Activated T-helper 1 cell treated with anti-CD3 and anti-CD28 coated beads, Interleukin-12 subunit alpha, Interleukin-12 subunit beta, Interleukin-2, Interleukin-4 antibody, amounts not matched to agents 30 ng/mL and 10 ng/mL and 1 ng/mL, durations not matched to agents 14 hours and 24 hours and 36 hours (primary cell): Measurements from ENCODE around the gene SPATA20. TPM values are rescaled to one million over a fixed set of nuclear protein-coding genes. Genes with fewer than 3 reads are reported as not detected.

ENCODE experiments used
- DNase-seq: peaks from one replicate; pipeline ENCODE4 v3.0.0; 2021; ENCODE audit warnings: low spot score
- H3K27ac Mint-ChIP-seq: one replicate; pipeline ENCODE4 v1.8.0; 2021; ENCODE audit warnings: mild to moderate bottlenecking, mixed read lengths
- H3K27me3 Mint-ChIP-seq: one replicate; pipeline ENCODE4 v1.8.0; 2022; ENCODE audit warnings: mild to moderate bottlenecking, moderate library complexity, mixed read lengths; ENCODE audit not compliant: insufficient read depth
- H3K36me3 Mint-ChIP-seq: one replicate; pipeline ENCODE4 v1.8.0; 2021; ENCODE audit warnings: low read depth, mixed read lengths
- H3K4me1 Mint-ChIP-seq: one replicate; pipeline ENCODE4 v1.8.0; 2021; ENCODE audit warnings: low read depth, mixed read lengths
- H3K4me3 Mint-ChIP-seq: one replicate; pipeline ENCODE4 v1.8.0; 2021; ENCODE audit warnings: mild to moderate bottlenecking, moderate library complexity, mixed read lengths
- H3K9me3 Mint-ChIP-seq: one replicate; pipeline ENCODE4 v1.8.0; 2021; ENCODE audit warnings: mixed read lengths
- intact Hi-C: fragments of 100-400 bp; cut with micrococcal nuclease; formaldehyde crosslinking; loops from one replicate; pipeline ENCODE4 v1.15.1; 2024
- total RNA-seq: library from RNA; stranded (reverse); gene quantifications from 2 replicates; pipeline ENCODE4 v1.2.3, GENCODE V29; 2022

SPATA20 gene
- total RNA-seq, 1 donor from 2014 or later: 20.5 TPM

DNA sequence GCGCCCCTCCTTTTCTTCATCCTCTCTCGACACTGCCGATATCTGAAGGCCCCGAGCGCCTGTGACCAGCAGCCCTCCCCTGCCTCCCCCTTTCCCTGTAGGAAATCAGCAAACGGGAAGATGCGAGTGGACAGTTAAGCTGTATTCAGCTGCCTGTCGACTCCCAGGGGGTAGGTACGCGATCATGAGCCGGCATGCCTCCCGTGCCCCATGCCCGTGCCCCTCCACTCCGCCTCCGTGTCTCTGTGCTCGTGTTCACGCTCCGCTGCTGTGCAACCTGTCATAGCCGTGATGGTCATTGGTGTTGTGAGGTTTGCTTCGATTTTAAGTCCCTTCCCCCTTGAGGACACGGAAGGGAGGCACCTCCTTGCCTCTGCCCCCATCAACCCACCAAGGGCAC, 47.9 kb downstream of the SPATA20 start:
- H3K4me1 Mint-ChIP-seq: no peaks in the 10 kb centered on the region
- DNase-seq: no peak
- no peak overlapping the region for H3K27ac Mint-ChIP-seq
- no peaks in the 10 kb centered on the region for H3K9me3 Mint-ChIP-seq
- intact Hi-C loops: no loop called here
- peaks cover 3% of the 10 kb centered on the region for H3K27me3 Mint-ChIP-seq
- no peak overlapping the region for H3K4me3 Mint-ChIP-seq
- no peaks in the 10 kb centered on the region for H3K36me3 Mint-ChIP-seq

DNA sequence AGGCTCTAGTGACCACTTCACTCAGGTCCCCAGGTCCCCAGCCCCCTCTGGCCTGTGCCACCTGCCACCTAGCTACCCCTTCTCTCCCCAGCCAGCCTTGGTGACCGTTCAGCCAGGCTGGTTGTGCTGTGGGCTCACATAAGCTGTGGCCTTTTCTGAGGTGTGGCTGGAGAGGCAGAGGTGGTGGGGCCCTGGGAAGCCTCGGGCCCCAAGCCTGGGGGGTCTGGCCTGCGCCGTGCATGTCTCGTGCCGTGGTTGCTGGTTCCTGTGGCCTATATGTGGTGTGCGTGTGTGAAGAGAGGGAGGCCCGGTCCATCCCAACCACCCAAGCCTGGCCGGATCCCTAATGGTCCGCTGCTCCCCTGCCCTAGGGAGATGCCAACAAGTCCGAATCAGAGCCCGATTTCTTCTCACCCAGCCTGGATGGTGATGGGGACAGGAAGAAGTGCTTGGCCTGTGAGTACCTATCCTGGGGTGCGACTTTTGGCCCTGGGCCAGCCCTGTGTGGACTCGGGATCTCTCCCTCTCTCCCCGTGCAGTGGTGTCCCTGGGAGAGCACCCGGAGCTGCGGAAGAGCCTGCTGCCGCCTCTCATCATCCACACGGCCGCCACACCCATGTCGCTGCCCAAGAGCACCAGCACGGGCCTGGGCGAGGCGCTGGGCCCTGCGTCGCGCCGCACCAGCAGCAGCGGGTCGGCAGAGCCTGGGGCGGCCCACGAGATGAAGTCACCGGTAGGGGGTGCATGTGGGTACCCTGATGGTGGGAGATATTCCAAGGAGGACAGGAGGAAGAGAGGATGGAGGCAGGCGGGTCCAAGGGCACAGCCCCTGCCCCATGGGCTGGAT, 49.4 kb downstream of the SPATA20 start:
- H3K4me3 Mint-ChIP-seq: no peak overlapping the region
- no peaks in the 10 kb centered on the region for H3K36me3 Mint-ChIP-seq
- peaks cover 3% of the 10 kb centered on the region for H3K27me3 Mint-ChIP-seq
- no peak for DNase-seq
- H3K4me1 Mint-ChIP-seq: no peaks in the 10 kb centered on the region
- no peak overlapping the region for H3K27ac Mint-ChIP-seq
- no peaks in the 10 kb centered on the region for H3K9me3 Mint-ChIP-seq
- intact Hi-C loops: no loop called here

DNA sequence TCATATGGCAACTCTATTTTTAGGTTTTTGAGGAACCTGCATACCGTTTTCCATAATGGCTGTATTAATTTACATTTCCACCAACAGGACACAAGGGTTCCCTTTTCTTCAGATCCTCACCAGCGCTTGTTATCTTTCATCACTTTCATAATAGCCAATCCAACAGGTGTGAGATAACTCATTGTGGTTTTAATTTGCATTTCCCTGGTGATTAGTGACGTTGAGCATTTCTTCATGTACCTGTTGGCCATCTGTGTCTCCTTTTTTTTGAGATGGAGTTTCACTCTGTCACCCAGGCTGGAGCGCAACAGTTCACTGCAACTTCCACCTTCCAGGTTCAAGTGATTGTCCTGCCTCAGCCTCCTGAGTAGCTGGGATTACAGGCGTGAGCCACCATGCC, 51.5 kb downstream of the SPATA20 start:
- intact Hi-C loops: no loop called here
- H3K4me3 Mint-ChIP-seq: no peak overlapping the region
- no peaks in the 10 kb centered on the region for H3K36me3 Mint-ChIP-seq
- no peak for DNase-seq
- H3K9me3 Mint-ChIP-seq: no peaks in the 10 kb centered on the region
- H3K4me1 Mint-ChIP-seq: no peaks in the 10 kb centered on the region
- no peak overlapping the region for H3K27ac Mint-ChIP-seq
- H3K27me3 Mint-ChIP-seq: peaks cover 3% of the 10 kb centered on the region

DNA sequence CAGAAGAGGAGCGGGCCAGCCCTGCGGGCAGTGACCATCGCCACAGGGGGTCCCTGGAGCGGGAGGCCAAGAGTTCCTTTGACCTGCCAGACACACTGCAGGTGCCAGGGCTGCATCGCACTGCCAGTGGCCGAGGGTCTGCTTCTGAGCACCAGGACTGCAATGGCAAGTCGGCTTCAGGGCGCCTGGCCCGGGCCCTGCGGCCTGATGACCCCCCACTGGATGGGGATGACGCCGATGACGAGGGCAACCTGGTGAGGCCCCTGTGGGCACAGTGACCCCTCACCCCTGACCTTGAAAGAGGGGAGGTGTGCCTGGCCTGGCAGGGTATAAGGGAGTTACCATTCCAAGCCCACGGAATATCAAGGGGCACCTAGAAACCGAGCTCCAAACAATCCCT, 52.6 kb downstream of the SPATA20 start:
- Mint-ChIP-seq H3K36me3 (no peaks in the 10 kb centered on the region), H3K27me3 (no peaks in the 10 kb centered on the region), H3K27ac (no peak overlapping the region), H3K4me1 (no peaks in the 10 kb centered on the region), H3K9me3 (no peaks in the 10 kb centered on the region), H3K4me3 (no peak overlapping the region)
- intact Hi-C loops: no loop called here
- no peak for DNase-seq

DNA sequence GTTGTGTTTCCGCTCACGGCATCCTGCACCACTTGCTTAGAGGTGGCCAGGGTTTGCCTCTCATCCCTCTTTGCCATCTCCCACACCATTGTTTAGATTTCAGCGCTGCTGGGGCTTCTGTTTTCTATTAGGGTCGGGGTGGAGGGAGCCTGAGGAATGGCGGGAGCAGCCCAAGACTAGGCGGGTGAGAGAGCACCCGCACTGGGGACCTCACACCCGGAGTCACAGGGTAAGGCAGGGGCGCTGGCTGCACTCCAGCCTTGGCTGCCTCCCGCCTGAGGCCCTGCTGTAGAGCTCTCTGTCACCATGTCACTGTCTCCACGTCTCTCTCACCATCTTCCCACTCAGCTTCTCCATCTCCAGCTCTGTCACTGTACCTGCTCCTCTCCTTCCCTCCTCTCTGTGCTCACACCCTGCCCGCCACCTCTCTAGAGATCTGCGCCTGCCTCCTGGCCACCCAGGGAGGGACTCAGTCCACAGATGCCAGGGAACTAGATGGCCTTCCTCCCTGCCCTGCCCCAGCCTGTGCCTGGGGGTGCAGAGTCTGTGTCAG, 54.9 kb downstream of the SPATA20 start:
- H3K9me3 Mint-ChIP-seq: no peaks in the 10 kb centered on the region
- no peak overlapping the region for H3K27ac Mint-ChIP-seq
- DNase-seq: no peak
- intact Hi-C loops: no loop called here
- no peaks in the 10 kb centered on the region for H3K4me1 Mint-ChIP-seq
- no peaks in the 10 kb centered on the region for H3K36me3 Mint-ChIP-seq
- no peak overlapping the region for H3K4me3 Mint-ChIP-seq
- H3K27me3 Mint-ChIP-seq: peaks cover 5% of the 10 kb centered on the region

DNA sequence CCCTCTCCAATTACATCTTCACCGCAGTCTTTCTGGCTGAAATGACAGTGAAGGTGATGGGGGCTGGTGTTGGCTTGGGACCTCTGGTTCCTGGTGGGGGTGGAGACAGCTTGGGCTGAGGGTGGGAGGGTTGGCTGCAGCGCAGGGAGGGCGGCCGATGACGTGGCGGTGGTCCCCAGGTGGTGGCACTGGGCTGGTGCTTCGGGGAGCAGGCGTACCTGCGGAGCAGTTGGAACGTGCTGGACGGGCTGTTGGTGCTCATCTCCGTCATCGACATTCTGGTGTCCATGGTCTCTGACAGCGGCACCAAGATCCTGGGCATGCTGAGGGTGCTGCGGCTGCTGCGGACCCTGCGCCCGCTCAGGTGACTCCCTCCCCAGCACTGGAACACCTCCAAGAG, 55.9 kb downstream of the SPATA20 start:
- no peak for DNase-seq
- no peaks in the 10 kb centered on the region for H3K36me3 Mint-ChIP-seq
- intact Hi-C loops: no loop called here
- no peak overlapping the region for H3K4me3 Mint-ChIP-seq
- H3K27me3 Mint-ChIP-seq: peaks cover 11% of the 10 kb centered on the region
- H3K27ac Mint-ChIP-seq: no peak overlapping the region
- no peaks in the 10 kb centered on the region for H3K9me3 Mint-ChIP-seq
- H3K4me1 Mint-ChIP-seq: no peaks in the 10 kb centered on the region

DNA sequence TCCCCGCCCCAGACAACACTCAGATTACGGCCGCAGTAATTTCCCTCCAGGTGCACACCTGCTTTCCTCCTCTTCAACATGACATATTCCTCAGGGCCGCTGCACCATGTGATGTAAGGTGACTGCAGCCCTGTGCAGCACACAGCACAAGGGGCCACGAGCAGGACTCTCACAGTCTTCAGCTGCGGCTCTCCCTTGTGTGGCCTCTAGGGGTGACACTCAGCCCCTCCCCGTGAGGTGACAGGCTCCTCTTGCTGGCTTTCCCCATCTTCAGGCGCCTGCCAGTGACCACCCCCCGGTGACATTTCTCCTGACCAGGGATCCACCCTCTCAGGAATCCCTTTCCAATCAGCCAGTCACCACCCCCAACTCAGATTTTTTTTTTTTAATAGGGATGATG, 56.4 kb downstream of the SPATA20 start:
- Mint-ChIP-seq H3K36me3 (no peaks in the 10 kb centered on the region), H3K4me1 (no peaks in the 10 kb centered on the region), H3K27ac (no peak overlapping the region), H3K27me3 (peaks cover 11% of the 10 kb centered on the region), H3K4me3 (no peak overlapping the region), H3K9me3 (no peaks in the 10 kb centered on the region)
- intact Hi-C loops: no loop called here
- no peak for DNase-seq

DNA sequence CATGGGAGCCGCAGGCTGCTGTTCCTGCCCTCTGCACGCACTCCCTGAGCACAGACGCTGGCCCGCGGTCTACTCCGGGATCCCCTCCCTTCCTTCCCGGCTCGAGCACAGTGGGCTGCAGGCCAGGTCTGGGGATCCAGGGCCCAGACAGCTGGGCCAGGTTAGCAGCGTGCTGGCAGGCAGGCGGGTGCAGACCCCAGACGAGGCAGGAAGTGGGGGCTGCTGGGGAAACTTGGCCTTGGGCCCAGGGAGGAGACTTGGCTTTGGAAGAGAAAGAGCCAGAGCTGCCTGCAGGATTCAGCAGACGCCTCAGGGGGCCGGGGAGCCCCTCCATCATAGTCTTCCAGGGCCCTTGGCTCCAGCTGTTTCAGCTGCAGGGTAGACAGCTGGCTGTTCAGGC, 57.5 kb downstream of the SPATA20 start:
- Mint-ChIP-seq H3K36me3 (no peaks in the 10 kb centered on the region), H3K9me3 (no peaks in the 10 kb centered on the region), H3K4me3 (no peak overlapping the region), H3K27me3 (peaks cover 11% of the 10 kb centered on the region), H3K27ac (no peak overlapping the region), H3K4me1 (no peaks in the 10 kb centered on the region)
- no peak for DNase-seq
- intact Hi-C loops: no loop called here

DNA sequence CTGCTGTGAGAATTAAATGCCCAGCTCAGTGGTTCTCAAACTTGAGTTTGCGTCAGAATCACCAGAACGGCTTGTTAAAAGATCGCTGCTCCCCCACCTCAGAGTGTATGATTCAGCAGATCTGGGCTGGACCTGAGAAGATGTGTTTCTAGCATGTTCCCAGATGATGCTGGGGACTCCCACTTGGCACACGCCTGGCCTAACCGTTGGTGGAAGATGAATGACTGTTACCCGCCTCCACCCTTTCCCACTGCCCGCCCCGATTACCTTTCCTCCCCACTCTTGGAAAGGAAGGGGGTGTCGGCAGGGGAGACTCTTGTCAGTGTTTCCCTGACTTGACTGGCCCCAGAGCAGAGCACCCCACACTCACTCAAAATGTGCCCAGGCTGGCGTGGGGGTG, 58.5 kb downstream of the SPATA20 start:
- Mint-ChIP-seq H3K4me1 (no peaks in the 10 kb centered on the region), H3K36me3 (no peaks in the 10 kb centered on the region), H3K4me3 (no peak overlapping the region), H3K9me3 (no peaks in the 10 kb centered on the region), H3K27me3 (peaks cover 11% of the 10 kb centered on the region), H3K27ac (no peak overlapping the region)
- DNase-seq: no peak
- intact Hi-C loops: no loop called here

Other genes starting within 250 kb of the SPATA20 start
- gene XYLT2, start 201.0 kb upstream of the SPATA20 start, total RNA-seq: 63.0 and 63.9 TPM in 2 replicates
- gene MRPL27, start 174.0 kb upstream of the SPATA20 start, total RNA-seq: 73.4 and 78.7 TPM in 2 replicates
- gene EME1, start 173.9 kb upstream of the SPATA20 start, total RNA-seq: 27.7 and 32.9 TPM in 2 replicates
- gene LRRC59, start 149.7 kb upstream of the SPATA20 start, total RNA-seq: 113 and 116 TPM in 2 replicates
- 8.8 and 11.3 TPM in 2 replicates for gene ACSF2, start 121.0 kb upstream of the SPATA20 start, total RNA-seq
- gene CHAD, start 78.3 kb upstream of the SPATA20 start, total RNA-seq: not detected in 2 replicates
- 53.4 and 54.2 TPM in 2 replicates for gene RSAD1, start 68.3 kb upstream of the SPATA20 start, total RNA-seq
- 2.6 and 3.8 TPM in 2 replicates for gene MYCBPAP, start 38.7 kb upstream of the SPATA20 start, total RNA-seq
- not detected in 2 replicates for gene EPN3, start 14.4 kb upstream of the SPATA20 start, total RNA-seq
- gene CACNA1G, start 13.5 kb downstream of the SPATA20 start, total RNA-seq: 0.05 and 0.07 TPM in 2 replicates
- not detected in 2 replicates for gene ABCC3, start 87.7 kb downstream of the SPATA20 start, total RNA-seq
- 47.0 and 50.3 TPM in 2 replicates for gene ANKRD40, start 160.7 kb downstream of the SPATA20 start, total RNA-seq
- 118 and 123 TPM in 2 replicates for gene LUC7L3, start 172.4 kb downstream of the SPATA20 start, total RNA-seq
- gene ANKRD40CL, start 220.3 kb downstream of the SPATA20 start, total RNA-seq: not detected in 2 replicates